ENCODE measurements around the gene NOM1. TPM values are rescaled to one million over a fixed set of nuclear protein-coding genes. Genes with fewer than 3 reads are reported as not detected.

Gene NOM1
- total RNA-seq, 2 experiments from 2014 or later, result 27.2 to 29.8 TPM

- peak overlapping the region; percentile 4 for H3K4me3 Mint-ChIP-seq
Measured at GRCh38 chr7:157016024-157016351, 66.5 kb downstream of the NOM1 start.

DNA sequence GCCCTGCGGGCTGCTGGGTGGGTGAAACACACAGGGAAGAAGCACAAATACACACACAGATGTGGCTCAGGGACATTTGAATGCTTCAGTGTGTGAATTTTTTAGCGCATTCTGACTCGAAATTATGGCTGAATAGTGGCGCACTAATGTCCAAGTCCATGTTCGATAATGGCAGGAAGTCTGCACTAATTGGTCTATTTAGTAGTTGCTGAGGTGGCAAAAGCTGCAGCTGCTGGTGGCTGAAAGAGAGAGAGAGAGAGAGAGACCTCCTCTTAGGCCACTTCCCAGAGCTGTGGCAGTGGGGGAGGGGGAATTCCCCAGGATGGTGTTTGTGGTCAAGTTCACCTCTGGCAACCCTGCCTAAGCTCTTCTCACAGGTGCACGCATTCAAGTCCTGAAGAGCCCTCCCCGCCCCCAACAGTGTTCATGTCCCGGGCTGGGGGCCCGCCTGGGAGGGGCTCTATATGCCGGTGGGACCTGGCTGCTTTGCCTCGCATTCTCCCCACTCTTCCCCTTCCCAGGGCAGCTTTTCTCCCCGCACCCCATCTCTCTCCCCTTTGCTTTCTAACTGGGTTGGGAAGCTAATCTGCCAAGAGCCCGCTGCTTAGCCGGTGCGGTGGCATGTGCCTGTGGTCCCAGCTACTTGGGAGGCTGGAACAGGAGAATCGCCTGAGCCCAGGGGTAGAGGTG, 67.0 kb downstream of the NOM1 start:
- H3K9me3 Mint-ChIP-seq, result no peaks in the 10 kb centered on the region
- no peak overlapping the region for H3K27ac Mint-ChIP-seq
- DNase-seq (peak; percentile 50), ATAC-seq (ENCODE audit: low read depth) (peak; percentile 50)
- H3K27me3 Mint-ChIP-seq, result peaks cover 83% of the 10 kb centered on the region
- no peaks in the 10 kb centered on the region for H3K36me3 Mint-ChIP-seq
- peaks cover 23% of the 10 kb centered on the region for H3K4me1 Mint-ChIP-seq
- POLR2A ChIA-PET, result no interaction called here
- peak overlapping the region; percentile 22 for H3K4me3 Mint-ChIP-seq

More at GRCh38 chr7:157016024-157016351, 66.5 kb downstream of the NOM1 start:
- POLR2A ChIA-PET, result no interaction called here
- Mint-ChIP-seq H3K27me3 (peaks cover 87% of the 10 kb centered on the region), H3K4me1 (peaks cover 23% of the 10 kb centered on the region), H3K9me3 (no peaks in the 10 kb centered on the region), H3K27ac (no peak overlapping the region), H3K36me3 (no peaks in the 10 kb centered on the region)
- ATAC-seq (ENCODE audit: low read depth), result no peak
- no peak for DNase-seq

DNA sequence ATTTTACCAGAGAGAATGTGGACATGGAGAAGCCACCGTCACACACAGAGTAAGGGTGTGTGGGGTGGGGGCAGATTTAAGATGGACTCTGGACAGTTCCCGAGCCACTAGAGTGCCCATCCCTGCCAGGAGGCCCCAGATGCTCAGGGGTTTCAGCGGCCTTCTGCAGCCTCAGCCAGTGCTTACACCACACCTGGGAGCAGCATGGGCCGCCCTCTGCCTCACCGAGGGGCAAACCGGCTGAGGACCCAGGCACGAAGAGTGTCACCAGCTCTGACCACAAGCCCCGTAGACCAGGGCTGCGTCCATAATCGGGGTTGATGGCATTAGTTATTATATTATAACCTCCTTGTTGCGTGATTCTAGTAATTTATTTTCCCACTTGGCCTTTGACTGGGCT, 67.6 kb downstream of the NOM1 start:
- POLR2A ChIA-PET, result no interaction called here
- H3K9me3 Mint-ChIP-seq, result no peaks in the 10 kb centered on the region
- no peak overlapping the region for H3K27ac Mint-ChIP-seq
- peaks cover 81% of the 10 kb centered on the region for H3K27me3 Mint-ChIP-seq
- DNase-seq (no peak), ATAC-seq (ENCODE audit: low read depth) (no peak)
- no peaks in the 10 kb centered on the region for H3K36me3 Mint-ChIP-seq
- H3K4me1 Mint-ChIP-seq, result peaks cover 17% of the 10 kb centered on the region
- peak overlapping the region; percentile 22 for H3K4me3 Mint-ChIP-seq

DNA sequence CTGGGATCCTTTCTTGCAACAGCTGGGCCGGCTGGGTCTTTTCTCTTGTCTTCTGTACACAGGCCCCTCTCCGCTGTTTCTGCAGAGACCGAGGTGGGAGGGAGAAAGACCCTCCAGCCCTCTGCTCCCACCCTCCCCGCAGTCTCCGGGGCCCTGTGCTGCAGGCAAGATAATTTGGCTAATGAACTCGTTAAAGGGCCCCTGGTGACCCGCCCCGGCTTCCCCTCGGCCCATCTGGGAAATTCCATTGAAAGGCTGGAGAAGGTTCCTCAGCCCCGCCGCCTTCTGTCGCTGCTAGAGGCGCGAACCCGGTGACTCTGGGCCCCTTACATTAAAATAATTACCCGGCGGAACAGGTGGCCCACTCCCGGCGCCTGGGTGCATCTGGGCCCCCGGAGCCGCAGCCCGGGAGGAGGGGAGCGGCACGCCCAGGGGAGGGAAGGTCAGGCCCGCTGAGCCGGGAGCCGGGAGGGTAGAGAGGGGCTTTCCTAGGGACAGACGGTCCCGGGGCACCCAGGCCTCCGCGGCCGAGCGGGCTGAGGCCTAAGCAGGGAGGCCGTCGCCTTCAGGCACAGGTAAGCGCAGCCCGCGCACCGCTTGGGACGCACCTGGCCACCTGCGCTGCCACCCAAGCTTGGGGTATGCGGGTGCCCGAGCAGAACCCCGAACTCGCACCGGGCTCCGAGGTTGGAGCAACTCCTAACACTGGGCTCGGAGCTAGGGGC, 68.3 kb downstream of the NOM1 start:
- H3K36me3 Mint-ChIP-seq, result no peaks in the 10 kb centered on the region
- H3K9me3 Mint-ChIP-seq, result no peaks in the 10 kb centered on the region
- DNase-seq (no peak), ATAC-seq (ENCODE audit: low read depth) (no peak)
- no peak overlapping the region for H3K4me3 Mint-ChIP-seq
- H3K27me3 Mint-ChIP-seq, result peaks cover 81% of the 10 kb centered on the region
- peaks cover 18% of the 10 kb centered on the region for H3K4me1 Mint-ChIP-seq
- H3K27ac Mint-ChIP-seq, result no peak overlapping the region
- POLR2A ChIA-PET, result interaction anchor here (1.3 kb wide), 1 partner anchor 12 kb away, joined by 4 read pairs; no protein-coding TSS in a partner anchor

GRCh38 chr7:157018328-157018996, 69.0 kb downstream of the NOM1 start:
- POLR2A ChIA-PET, result interaction anchor here (1.2 to 1.3 kb wide), 2 partner anchors 10 to 12 kb away, joined by 3 to 4 read pairs; no protein-coding TSS in a partner anchor
- DNase-seq (peak; percentile 42), ATAC-seq (ENCODE audit: low read depth) (no peak)
- H3K4me3 Mint-ChIP-seq, result peak overlapping the region; percentile 70
- no peak overlapping the region for H3K27ac Mint-ChIP-seq
- H3K4me1 Mint-ChIP-seq, result peaks cover 19% of the 10 kb centered on the region
- no peaks in the 10 kb centered on the region for H3K9me3 Mint-ChIP-seq
- H3K27me3 Mint-ChIP-seq, result peaks cover 81% of the 10 kb centered on the region
- H3K36me3 Mint-ChIP-seq, result no peaks in the 10 kb centered on the region

- Mint-ChIP-seq H3K9me3 (no peaks in the 10 kb centered on the region), H3K27ac (no peak overlapping the region), H3K4me1 (peaks cover 17% of the 10 kb centered on the region), H3K27me3 (peaks cover 81% of the 10 kb centered on the region), H3K4me3 (peak overlapping the region; percentile 70), H3K36me3 (no peaks in the 10 kb centered on the region)
- DNase-seq (no peak), ATAC-seq (ENCODE audit: low read depth) (peak; percentile 27)
- POLR2A ChIA-PET, result interaction anchor here (1.2 to 1.3 kb wide), 2 partner anchors 10 to 13 kb away, joined by 3 to 4 read pairs; no protein-coding TSS in a partner anchor
Measured at GRCh38 chr7:157018997-157019608, 69.6 kb downstream of the NOM1 start.

GRCh38 chr7:157019718-157020451, 70.4 kb downstream of the NOM1 start:
- peaks cover 81% of the 10 kb centered on the region for H3K27me3 Mint-ChIP-seq
- DNase-seq, result no peak
- POLR2A ChIA-PET, result interaction anchor here (1.2 kb wide), 1 partner anchor 11 kb away, joined by 3 read pairs; no protein-coding TSS in a partner anchor
- no peaks in the 10 kb centered on the region for H3K36me3 Mint-ChIP-seq
- H3K9me3 Mint-ChIP-seq, result no peaks in the 10 kb centered on the region
- ATAC-seq (ENCODE audit: low read depth), result no peak
- H3K27ac Mint-ChIP-seq, result no peak overlapping the region
- H3K4me1 Mint-ChIP-seq, result peaks cover 14% of the 10 kb centered on the region
- no peak overlapping the region for H3K4me3 Mint-ChIP-seq

DNA sequence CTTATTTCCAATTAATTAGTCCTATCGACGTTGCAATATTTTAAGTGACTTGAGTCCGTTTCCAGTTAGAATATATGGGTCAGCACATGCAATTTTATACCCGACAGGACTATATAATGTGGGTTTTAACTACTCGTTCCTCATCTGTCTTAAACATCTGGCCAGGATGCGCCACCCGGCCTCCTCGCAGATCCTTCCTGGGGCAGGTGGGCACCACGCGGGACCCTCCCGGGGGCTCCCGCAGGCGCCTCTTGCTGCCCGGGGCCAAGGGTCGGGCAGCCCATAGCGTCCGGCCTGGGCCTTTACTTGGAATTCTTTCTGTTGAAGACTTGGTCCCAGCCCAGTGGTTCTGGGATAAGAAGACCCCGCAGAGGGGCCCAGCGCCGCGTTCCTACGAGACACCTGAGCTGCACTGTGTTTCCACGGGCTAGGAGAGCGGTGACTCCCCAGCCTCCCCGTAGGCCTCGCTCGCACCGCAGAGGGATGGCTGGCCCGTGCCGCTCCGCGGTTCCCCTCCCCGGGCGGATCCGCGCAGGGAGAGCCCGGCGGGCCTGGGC, 71.1 kb downstream of the NOM1 start:
- H3K4me1 Mint-ChIP-seq, result peaks cover 14% of the 10 kb centered on the region
- H3K36me3 Mint-ChIP-seq, result no peaks in the 10 kb centered on the region
- POLR2A ChIA-PET, result no interaction called here
- peak; percentile 41 for DNase-seq
- H3K9me3 Mint-ChIP-seq, result no peaks in the 10 kb centered on the region
- ATAC-seq (ENCODE audit: low read depth), result no peak
- H3K27ac Mint-ChIP-seq, result peak overlapping the region; percentile 8
- H3K27me3 Mint-ChIP-seq, result peaks cover 82% of the 10 kb centered on the region
- no peak overlapping the region for H3K4me3 Mint-ChIP-seq

GRCh38 chr7:157021071-157021870, 71.8 kb downstream of the NOM1 start:
- Mint-ChIP-seq H3K4me3 (no peak overlapping the region), H3K36me3 (no peaks in the 10 kb centered on the region), H3K9me3 (no peaks in the 10 kb centered on the region), H3K4me1 (peaks cover 10% of the 10 kb centered on the region), H3K27me3 (peaks cover 80% of the 10 kb centered on the region), H3K27ac (no peak overlapping the region)
- DNase-seq (no peak), ATAC-seq (ENCODE audit: low read depth) (no peak)
- POLR2A ChIA-PET, result no interaction called here

DNA sequence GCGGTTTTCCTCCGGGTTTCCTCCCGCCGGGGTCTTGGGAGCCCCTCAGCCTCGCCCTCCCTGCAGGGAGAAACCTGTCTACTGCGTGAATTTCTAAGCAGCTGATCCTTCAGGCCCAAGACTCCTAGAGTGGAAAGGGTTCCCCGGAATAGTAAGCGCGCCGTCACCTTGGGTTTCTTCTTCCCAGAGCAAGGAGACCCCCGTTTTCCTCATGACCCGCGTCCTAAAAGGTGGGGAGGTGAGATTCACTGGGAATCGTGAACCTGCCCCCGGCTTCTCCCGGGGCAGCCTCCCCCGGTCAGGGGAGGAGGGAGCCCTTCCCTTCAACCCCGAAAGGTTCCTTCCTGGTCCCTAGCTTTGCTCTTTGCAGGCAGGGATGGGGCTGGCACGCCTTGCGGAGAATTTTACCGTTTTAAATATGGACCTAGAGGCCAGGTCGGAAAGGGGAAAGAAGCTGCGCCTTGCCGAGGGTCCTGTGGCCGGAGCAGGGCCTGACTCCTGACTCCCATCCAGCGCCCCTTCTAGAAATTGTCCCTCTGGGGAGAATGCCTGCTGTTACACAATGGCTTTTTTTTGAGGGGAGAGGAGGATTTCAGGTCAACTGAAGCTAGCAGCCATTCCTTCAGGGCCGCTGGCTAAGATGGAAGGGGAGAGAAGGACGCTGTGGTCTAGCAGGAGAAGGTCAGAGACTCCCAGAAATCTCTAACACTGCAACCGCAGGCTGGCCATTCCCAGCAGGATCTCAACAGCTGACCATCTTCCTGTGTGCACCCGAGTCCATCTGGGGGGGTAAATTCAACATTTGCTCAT, 72.6 kb downstream of the NOM1 start:
- POLR2A ChIA-PET, result no interaction called here
- peaks cover 80% of the 10 kb centered on the region for H3K27me3 Mint-ChIP-seq
- H3K36me3 Mint-ChIP-seq, result no peaks in the 10 kb centered on the region
- H3K27ac Mint-ChIP-seq, result no peak overlapping the region
- DNase-seq (no peak), ATAC-seq (ENCODE audit: low read depth) (no peak)
- peaks cover 5% of the 10 kb centered on the region for H3K4me1 Mint-ChIP-seq
- no peak overlapping the region for H3K4me3 Mint-ChIP-seq
- no peaks in the 10 kb centered on the region for H3K9me3 Mint-ChIP-seq

Measured in activated naive CD8-positive, alpha-beta T cell treated with anti-CD3 and anti-CD28 coated beads, Interleukin-2, amount 10 ng/mL, durations not matched to agents 7 days and 5 days (primary cell).